WERI-Rb-1 (cell line): ENCODE measurements around the gene IL27RA.

ENCODE experiments used
- DNase-seq: peaks from one replicate; pipeline ENCODE4 v3.0.0-alpha.2; 2020
- H3K27ac ChIP-seq: fragments of 250-450 bp; sonication (Bioruptor Pico); 2 replicates; pipeline ENCODE4 v1.5.1; 2020; ENCODE audit warnings: mild to moderate bottlenecking, moderate library complexity
- H3K27me3 ChIP-seq: fragments of 250-450 bp; sonication (Bioruptor Pico); 2 replicates; pipeline ENCODE4 v1.5.1; 2021; ENCODE audit warnings: mild to moderate bottlenecking, low read depth, moderate library complexity; ENCODE audit not compliant: insufficient read depth, severe bottlenecking
- H3K36me3 ChIP-seq: fragments of 250-450 bp; sonication (Bioruptor Pico); 2 replicates; pipeline ENCODE4 v1.5.1; 2020; ENCODE audit warnings: mild to moderate bottlenecking, moderate library complexity
- H3K4me3 ChIP-seq: 2 replicates; pipeline ENCODE4 v1.5.1; 2011; ENCODE audit warnings: low read depth, mild to moderate bottlenecking, control low read depth, low read length
- H3K9me3 ChIP-seq: fragments of 250-450 bp; sonication (Bioruptor Pico); 2 replicates; pipeline ENCODE4 v1.5.1; 2021; ENCODE audit warnings: mild to moderate bottlenecking, moderate library complexity; ENCODE audit not compliant: severe bottlenecking
- CTCF ChIP-seq: IDR thresholded peaks from 2 replicates; pipeline ENCODE4 v1.5.1; 2011; ENCODE audit warnings: low read depth, mild to moderate bottlenecking, control low read depth, inconsistent platforms, low read length

The IL27RA gene

GRCh38 chr19:14058182-14059092 is 26.9 kb downstream of the IL27RA start:
- no peak overlapping the region for H3K27ac ChIP-seq
- no peak for DNase-seq
- H3K27me3 ChIP-seq, result no peaks in the 10 kb centered on the region
- H3K36me3 ChIP-seq, result no peaks in the 10 kb centered on the region
- no peak for TF ChIP-seq CTCF
- H3K4me3 ChIP-seq, result peak overlapping the region; percentile 48
- H3K9me3 ChIP-seq, result no peaks in the 10 kb centered on the region

GRCh38 chr19:14059093-14059480 is 27.5 kb downstream of the IL27RA start:
- peak; percentile 84 for TF ChIP-seq CTCF
- no peaks in the 10 kb centered on the region for H3K36me3 ChIP-seq
- H3K27me3 ChIP-seq, result no peaks in the 10 kb centered on the region
- DNase-seq, result peak; percentile 39
- no peak overlapping the region for H3K27ac ChIP-seq
- no peaks in the 10 kb centered on the region for H3K9me3 ChIP-seq
- no peak overlapping the region for H3K4me3 ChIP-seq

- Histone ChIP-seq H3K36me3 (no peaks in the 10 kb centered on the region), H3K4me3 (no peak overlapping the region), H3K27me3 (no peaks in the 10 kb centered on the region), H3K9me3 (no peaks in the 10 kb centered on the region), H3K27ac (no peak overlapping the region)
- DNase-seq, result no peak
- no peak for TF ChIP-seq CTCF
Measured at GRCh38 chr19:14059652-14060155, 28.1 kb downstream of the IL27RA start.

- H3K9me3 ChIP-seq, result no peaks in the 10 kb centered on the region
- no peak overlapping the region for H3K4me3 ChIP-seq
- no peak for TF ChIP-seq CTCF
- no peaks in the 10 kb centered on the region for H3K27me3 ChIP-seq
- no peak overlapping the region for H3K27ac ChIP-seq
- H3K36me3 ChIP-seq, result no peaks in the 10 kb centered on the region
- DNase-seq, result no peak
Measured at GRCh38 chr19:14061081-14061749, 29.7 kb downstream of the IL27RA start.

- Histone ChIP-seq H3K27ac (no peak within 1 kb of the TSS), H3K27me3 (no peaks in the 10 kb centered on the region)
Measured at GRCh38 chr19:14061751-14062557, 30.4 kb downstream of the IL27RA start, which contains the start of gene PALM3. TSS of gene PALM3 (minus strand) at chr19:14062076. CDS start at chr19:14061980, 96 bp downstream.

More at GRCh38 chr19:14061751-14062557, 30.4 kb downstream of the IL27RA start, which contains the start of gene PALM3:
- Histone ChIP-seq H3K9me3 (no peaks in the 10 kb centered on the region), H3K4me3 (no peak within 1 kb of the TSS), H3K36me3 (no peaks in the 10 kb centered on the region)
- TF ChIP-seq CTCF, result no peak
- no peak for DNase-seq
